Spleen (tissue), 7 donors: Measurements from ENCODE around the gene DCTN3.

Experiments
- POLR2AphosphoS5 ChIP-seq, 3 donors: sonication (generic); formaldehyde crosslinking; IDR thresholded peaks; one replicate each; pipeline ENCODE4 v1.5.1; 2017; ENCODE audit warnings: antibody characterized with exemption in 3 of 3
- TF ChIP-seq, protein P1 (sequence below), 11 experiments: fragments of 200-600 bp in 7 of 11; fragments of 450-650 bp in 4 of 11; sonication (generic) in 4 of 11; IDR thresholded peaks in 8 of 11; conservative IDR thresholded peaks in 3 of 11; 1 replicate in 7 of 11; 2 replicates in 4 of 11; pipeline versions ENCODE4 v1.4.0 to v1.8.0; 2016 to 2021; ENCODE audit warnings: antibody characterized with exemption in 11 of 11, inconsistent platforms in 4 of 11, mild to moderate bottlenecking in 1 of 11
- donor health status: DM: no; HTN: no; CAD: no; lungs with moderate emphysema.
- donor health status: DM: no; HTN: no; CAD: no.
- donor health status: DM: no; HTN: no; CAD: no.

DNA sequence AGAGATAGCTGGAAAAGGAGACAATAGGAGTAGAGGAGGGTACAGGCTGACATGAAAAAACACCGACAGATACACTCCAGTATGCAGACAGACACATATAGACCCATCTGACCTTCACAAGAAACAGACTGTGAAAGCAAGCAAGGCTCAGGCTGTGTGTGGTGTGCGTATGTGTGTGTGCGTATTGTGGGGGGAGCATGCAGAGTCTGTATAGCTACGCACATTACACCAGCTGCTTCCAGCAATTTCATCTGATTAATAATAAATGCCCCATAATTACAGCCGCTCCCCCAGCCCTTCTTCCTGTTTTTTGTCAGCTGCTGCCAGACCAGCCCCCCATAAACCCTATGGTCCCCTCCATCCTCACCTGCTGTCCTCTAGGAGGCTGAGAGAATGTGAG is 37.5 kb downstream of the DCTN3 start:
- no peak for TF ChIP-seq POLR2AphosphoS5 (IDR thresholded peaks at IDR 0.05)
- TF ChIP-seq, protein P1, sequence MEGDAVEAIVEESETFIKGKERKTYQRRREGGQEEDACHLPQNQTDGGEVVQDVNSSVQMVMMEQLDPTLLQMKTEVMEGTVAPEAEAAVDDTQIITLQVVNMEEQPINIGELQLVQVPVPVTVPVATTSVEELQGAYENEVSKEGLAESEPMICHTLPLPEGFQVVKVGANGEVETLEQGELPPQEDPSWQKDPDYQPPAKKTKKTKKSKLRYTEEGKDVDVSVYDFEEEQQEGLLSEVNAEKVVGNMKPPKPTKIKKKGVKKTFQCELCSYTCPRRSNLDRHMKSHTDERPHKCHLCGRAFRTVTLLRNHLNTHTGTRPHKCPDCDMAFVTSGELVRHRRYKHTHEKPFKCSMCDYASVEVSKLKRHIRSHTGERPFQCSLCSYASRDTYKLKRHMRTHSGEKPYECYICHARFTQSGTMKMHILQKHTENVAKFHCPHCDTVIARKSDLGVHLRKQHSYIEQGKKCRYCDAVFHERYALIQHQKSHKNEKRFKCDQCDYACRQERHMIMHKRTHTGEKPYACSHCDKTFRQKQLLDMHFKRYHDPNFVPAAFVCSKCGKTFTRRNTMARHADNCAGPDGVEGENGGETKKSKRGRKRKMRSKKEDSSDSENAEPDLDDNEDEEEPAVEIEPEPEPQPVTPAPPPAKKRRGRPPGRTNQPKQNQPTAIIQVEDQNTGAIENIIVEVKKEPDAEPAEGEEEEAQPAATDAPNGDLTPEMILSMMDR (IDR thresholded peaks at IDR 0.05 in 8 of 11, conservative IDR thresholded peaks at IDR 0.05 in 3 of 11): no peak
